Left ventricle myocardium inferior (tissue), 1 donor: ENCODE measurements around the gene KCNN3. TPM values are rescaled to one million over a fixed set of nuclear protein-coding genes. Genes with fewer than 3 reads are reported as not detected.

Source experiments
- DNase-seq: peaks from one replicate; pipeline ENCODE4 v3.0.0-alpha.2; 2020
- H3K27ac ChIP-seq: fragments of 200-600 bp; replicated peaks from 2 replicates; pipeline ENCODE4 v1.8.0; 2021
- H3K27me3 ChIP-seq: fragments of 200-600 bp; 2 replicates; pipeline ENCODE4 v1.8.0; 2021; ENCODE audit warnings: low read depth
- H3K36me3 ChIP-seq: fragments of 200-600 bp; 2 replicates; pipeline ENCODE4 v1.8.0; 2021
- H3K4me1 ChIP-seq: fragments of 200-600 bp; 2 replicates; pipeline ENCODE4 v1.8.0; 2021
- H3K4me3 ChIP-seq: fragments of 200-600 bp; 2 replicates; pipeline ENCODE4 v1.8.0; 2021; ENCODE audit warnings: mild to moderate bottlenecking, moderate library complexity
- H3K9me3 ChIP-seq: fragments of 200-600 bp; replicated peaks from 2 replicates; pipeline ENCODE4 v1.8.0; 2021
- intact Hi-C: fragments of 100-400 bp; cut with micrococcal nuclease; formaldehyde crosslinking; loops from one replicate; pipeline ENCODE4 v1.11.0; 2022
- total RNA-seq: library from RNA; stranded (reverse); fragmentation: NEBNext Ultra II Directional; extraction: Animal tissue kit (Norgen Biotek cat#: 25700); gene quantifications from one replicate; pipeline ENCODE4 v1.2.1, GENCODE V29; 2021
- TF ChIP-seq, protein P1 (sequence below): fragments of 200-600 bp; IDR thresholded peaks from 2 replicates; pipeline ENCODE4 v1.8.0; 2021; ENCODE audit warnings: antibody characterized with exemption, mild to moderate bottlenecking, borderline replicate concordance
- donor health status: DM: no; HTN: yes; CAD: no; lungs with severe emphysema.

The KCNN3 gene
- total RNA-seq, 1 donor from 2014 or later = 4.8 TPM

DNA sequence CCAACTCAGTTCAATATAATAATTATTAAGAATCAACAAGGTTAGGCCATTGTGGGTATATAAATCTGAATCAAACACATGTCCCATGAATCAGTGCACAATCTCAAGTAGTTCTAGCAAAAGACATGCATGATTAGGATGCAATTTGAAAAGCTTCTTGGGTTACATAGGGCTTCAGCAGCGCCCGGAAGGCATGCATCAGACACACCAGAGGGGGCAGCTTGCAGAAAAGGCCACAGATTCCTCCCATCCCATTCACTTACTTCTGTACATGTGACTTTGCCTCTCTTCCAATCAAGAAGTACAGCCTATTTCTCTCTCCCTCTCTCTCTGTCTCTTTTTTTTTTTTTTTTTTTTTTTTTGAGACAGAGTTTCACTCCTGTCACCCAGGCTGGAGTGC is 91.8 kb downstream of the KCNN3 start:
- no peaks in the 10 kb centered on the region for H3K27me3 ChIP-seq
- peaks cover 10% of the 10 kb centered on the region for H3K9me3 ChIP-seq
- H3K4me3 ChIP-seq = no peak overlapping the region
- DNase-seq = no peak
- TF ChIP-seq, protein P1, sequence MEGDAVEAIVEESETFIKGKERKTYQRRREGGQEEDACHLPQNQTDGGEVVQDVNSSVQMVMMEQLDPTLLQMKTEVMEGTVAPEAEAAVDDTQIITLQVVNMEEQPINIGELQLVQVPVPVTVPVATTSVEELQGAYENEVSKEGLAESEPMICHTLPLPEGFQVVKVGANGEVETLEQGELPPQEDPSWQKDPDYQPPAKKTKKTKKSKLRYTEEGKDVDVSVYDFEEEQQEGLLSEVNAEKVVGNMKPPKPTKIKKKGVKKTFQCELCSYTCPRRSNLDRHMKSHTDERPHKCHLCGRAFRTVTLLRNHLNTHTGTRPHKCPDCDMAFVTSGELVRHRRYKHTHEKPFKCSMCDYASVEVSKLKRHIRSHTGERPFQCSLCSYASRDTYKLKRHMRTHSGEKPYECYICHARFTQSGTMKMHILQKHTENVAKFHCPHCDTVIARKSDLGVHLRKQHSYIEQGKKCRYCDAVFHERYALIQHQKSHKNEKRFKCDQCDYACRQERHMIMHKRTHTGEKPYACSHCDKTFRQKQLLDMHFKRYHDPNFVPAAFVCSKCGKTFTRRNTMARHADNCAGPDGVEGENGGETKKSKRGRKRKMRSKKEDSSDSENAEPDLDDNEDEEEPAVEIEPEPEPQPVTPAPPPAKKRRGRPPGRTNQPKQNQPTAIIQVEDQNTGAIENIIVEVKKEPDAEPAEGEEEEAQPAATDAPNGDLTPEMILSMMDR = no peak
- intact Hi-C loops = no loop called here
- no peaks in the 10 kb centered on the region for H3K4me1 ChIP-seq
- no peak overlapping the region for H3K27ac ChIP-seq
- peaks cover 3% of the 10 kb centered on the region for H3K36me3 ChIP-seq

- Histone ChIP-seq H3K36me3 (peaks cover 3% of the 10 kb centered on the region), H3K27me3 (no peaks in the 10 kb centered on the region), H3K4me1 (no peaks in the 10 kb centered on the region), H3K27ac (no peak overlapping the region), H3K4me3 (no peak overlapping the region), H3K9me3 (peaks cover 10% of the 10 kb centered on the region)
- no peak for DNase-seq
- TF ChIP-seq, protein P1 = no peak
- intact Hi-C loops = no loop called here
Observed at GRCh38 chr1:154777781-154778180, 92.3 kb downstream of the KCNN3 start.

GRCh38 chr1:154777154-154777553 is 92.9 kb downstream of the KCNN3 start:
- peaks cover 3% of the 10 kb centered on the region for H3K36me3 ChIP-seq
- no peak for DNase-seq
- H3K27me3 ChIP-seq = no peaks in the 10 kb centered on the region
- intact Hi-C loops = no loop called here
- H3K9me3 ChIP-seq = peaks cover 10% of the 10 kb centered on the region
- H3K27ac ChIP-seq = no peak overlapping the region
- TF ChIP-seq, protein P1 = no peak
- H3K4me3 ChIP-seq = no peak overlapping the region
- no peaks in the 10 kb centered on the region for H3K4me1 ChIP-seq

- Histone ChIP-seq H3K4me1 (no peaks in the 10 kb centered on the region), H3K36me3 (peaks cover 3% of the 10 kb centered on the region), H3K4me3 (no peak overlapping the region), H3K27ac (no peak overlapping the region), H3K27me3 (no peaks in the 10 kb centered on the region), H3K9me3 (peaks cover 10% of the 10 kb centered on the region)
- TF ChIP-seq, protein P1 = no peak
- no peak for DNase-seq
- intact Hi-C loops = no loop called here
Observed at GRCh38 chr1:154775621-154776605, 94.2 kb downstream of the KCNN3 start.

- Histone ChIP-seq H3K9me3 (peaks cover 8% of the 10 kb centered on the region), H3K27me3 (no peaks in the 10 kb centered on the region), H3K36me3 (no peaks in the 10 kb centered on the region), H3K4me1 (no peaks in the 10 kb centered on the region), H3K4me3 (no peak overlapping the region), H3K27ac (no peak overlapping the region)
- TF ChIP-seq, protein P1 = no peak
- intact Hi-C loops = no loop called here
- DNase-seq = no peak
Observed at GRCh38 chr1:154774175-154774855, 95.8 kb downstream of the KCNN3 start.
